Adipocyte (in vitro differentiated cells): ENCODE measurements around the gene ZSWIM2.
A peak's percentile ranks its signal among the peaks of the same experiment; 100 is the strongest.
"Not testable (repeated sequence)": the region's sequence is repeated elsewhere in the genome, so short reads cannot be mapped to it uniquely, and the experiment has no call there.

Experiments used
- DNase-seq: peaks from one replicate; pipeline ENCODE4 v3.0.0-alpha.2; 2015; ENCODE audit warnings: low read depth
- H3K27me3 ChIP-seq: replicated peaks from 2 replicates; pipeline ENCODE4 v1.7.0; 2013; ENCODE audit warnings: mild to moderate bottlenecking, low read length, moderate library complexity; ENCODE audit not compliant: control insufficient read depth, insufficient read depth
- H3K36me3 ChIP-seq: 2 replicates; pipeline ENCODE4 v1.7.0; 2013; ENCODE audit warnings: low read length, mild to moderate bottlenecking, moderate library complexity; ENCODE audit not compliant: control insufficient read depth, insufficient read depth, severe bottlenecking
- H3K4me1 ChIP-seq: 2 replicates; pipeline ENCODE4 v1.7.0; 2013; ENCODE audit warnings: mild to moderate bottlenecking, low read length, moderate library complexity; ENCODE audit not compliant: control insufficient read depth, insufficient read depth
- H3K4me3 ChIP-seq: 2 replicates; pipeline ENCODE4 v1.7.0; 2013; ENCODE audit warnings: mild to moderate bottlenecking, low read length, moderate library complexity
- H3K9ac ChIP-seq: 2 replicates; pipeline ENCODE4 v1.7.0; 2013; ENCODE audit warnings: mild to moderate bottlenecking, low read length, moderate library complexity
- H3K9me3 ChIP-seq: 2 replicates; pipeline ENCODE4 v1.7.0; 2013; ENCODE audit warnings: mild to moderate bottlenecking, low read length, moderate library complexity; ENCODE audit not compliant: control insufficient read depth

ZSWIM2 gene

GRCh38 chr2:186841940-186842339, 7.0 kb downstream of the ZSWIM2 start:
- no peaks in the 10 kb centered on the region for H3K36me3 ChIP-seq
- DNase-seq, result peak; percentile 91
- H3K9ac ChIP-seq, result no peak overlapping the region
- peaks cover 26% of the 10 kb centered on the region for H3K4me1 ChIP-seq
- H3K27me3 ChIP-seq, result no peaks in the 10 kb centered on the region
- no peaks in the 10 kb centered on the region for H3K9me3 ChIP-seq
- no peak overlapping the region for H3K4me3 ChIP-seq

- Histone ChIP-seq H3K27me3 (no peaks in the 10 kb centered on the region), H3K36me3 (no peaks in the 10 kb centered on the region), H3K9me3 (no peaks in the 10 kb centered on the region), H3K4me1 (peaks cover 5% of the 10 kb centered on the region), H3K9ac (no peak overlapping the region), H3K4me3 (no peak overlapping the region)
- no peak for DNase-seq
Observed at GRCh38 chr2:186835628-186836027, 13.3 kb downstream of the ZSWIM2 start.

- H3K4me1 ChIP-seq, result no peaks in the 10 kb centered on the region
- peak; percentile 3 for DNase-seq
Observed at GRCh38 chr2:186827862-186828492, 21.0 kb downstream of the ZSWIM2 start.

GRCh38 chr2:186827411-186827810, 21.6 kb downstream of the ZSWIM2 start:
- H3K4me3 ChIP-seq, result no peak overlapping the region
- H3K36me3 ChIP-seq, result no peaks in the 10 kb centered on the region
- no peaks in the 10 kb centered on the region for H3K9me3 ChIP-seq
- H3K27me3 ChIP-seq, result no peaks in the 10 kb centered on the region
- peak; percentile 64 for DNase-seq
- no peaks in the 10 kb centered on the region for H3K4me1 ChIP-seq
- no peak overlapping the region for H3K9ac ChIP-seq

More at GRCh38 chr2:186827862-186828492, 21.0 kb downstream of the ZSWIM2 start:
- H3K27me3 ChIP-seq, result no peaks in the 10 kb centered on the region
- H3K9me3 ChIP-seq, result no peaks in the 10 kb centered on the region
- no peak overlapping the region for H3K4me3 ChIP-seq
- no peak overlapping the region for H3K9ac ChIP-seq
- no peaks in the 10 kb centered on the region for H3K36me3 ChIP-seq

- no peak for DNase-seq
- Histone ChIP-seq H3K4me3 (no peak overlapping the region), H3K9me3 (no peaks in the 10 kb centered on the region), H3K27me3 (no peaks in the 10 kb centered on the region), H3K4me1 (no peaks in the 10 kb centered on the region), H3K36me3 (no peaks in the 10 kb centered on the region), H3K9ac (no peak overlapping the region)
Observed at GRCh38 chr2:186822323-186822722, 26.6 kb downstream of the ZSWIM2 start.

- Histone ChIP-seq H3K27me3 (no peaks in the 10 kb centered on the region), H3K4me3 (no peak overlapping the region), H3K9me3 (no peaks in the 10 kb centered on the region), H3K36me3 (no peaks in the 10 kb centered on the region), H3K9ac (no peak overlapping the region), H3K4me1 (no peaks in the 10 kb centered on the region)
- DNase-seq, result no peak
Observed at GRCh38 chr2:186820303-186820702, 28.7 kb downstream of the ZSWIM2 start.

- H3K4me3 ChIP-seq, DNase-seq, H3K9me3 ChIP-seq, H3K4me1 ChIP-seq, H3K36me3 ChIP-seq, H3K9ac ChIP-seq, H3K27me3 ChIP-seq: not testable (repeated sequence)
Observed at GRCh38 chr2:186811760-186812159, 37.2 kb downstream of the ZSWIM2 start.

- Histone ChIP-seq H3K36me3 (no peaks in the 10 kb centered on the region), H3K4me3 (no peak overlapping the region), H3K27me3 (no peaks in the 10 kb centered on the region), H3K9me3 (peaks cover 16% of the 10 kb centered on the region), H3K4me1 (no peaks in the 10 kb centered on the region), H3K9ac (no peak overlapping the region)
- DNase-seq, result no peak
Observed at GRCh38 chr2:186806591-186806990, 42.4 kb downstream of the ZSWIM2 start.

- not testable (repeated sequence) for H3K4me3 ChIP-seq, H3K4me1 ChIP-seq, H3K9me3 ChIP-seq, H3K27me3 ChIP-seq, H3K9ac ChIP-seq, DNase-seq, H3K36me3 ChIP-seq
Observed at GRCh38 chr2:186798604-186799003, 50.4 kb downstream of the ZSWIM2 start.

GRCh38 chr2:186784930-186785329, 64.0 kb downstream of the ZSWIM2 start:
- Histone ChIP-seq H3K27me3 (no peaks in the 10 kb centered on the region), H3K36me3 (no peaks in the 10 kb centered on the region), H3K4me1 (no peaks in the 10 kb centered on the region), H3K9me3 (peaks cover 23% of the 10 kb centered on the region), H3K4me3 (no peak overlapping the region), H3K9ac (no peak overlapping the region)
- DNase-seq, result no peak

GRCh38 chr2:186783254-186783653, 65.7 kb downstream of the ZSWIM2 start:
- H3K4me3 ChIP-seq, result no peak overlapping the region
- H3K4me1 ChIP-seq, result no peaks in the 10 kb centered on the region
- peaks cover 23% of the 10 kb centered on the region for H3K9me3 ChIP-seq
- H3K36me3 ChIP-seq, result no peaks in the 10 kb centered on the region
- no peak for DNase-seq
- no peaks in the 10 kb centered on the region for H3K27me3 ChIP-seq
- no peak overlapping the region for H3K9ac ChIP-seq

- DNase-seq, result no peak
- Histone ChIP-seq H3K9me3 (peaks cover 17% of the 10 kb centered on the region), H3K4me3 (no peak overlapping the region), H3K4me1 (no peaks in the 10 kb centered on the region), H3K27me3 (no peaks in the 10 kb centered on the region), H3K9ac (no peak overlapping the region), H3K36me3 (no peaks in the 10 kb centered on the region)
Observed at GRCh38 chr2:186780701-186781316, 68.2 kb downstream of the ZSWIM2 start.
